ENCODE measurements around the gene IGF2BP1.
"Not testable (repeated sequence)": the region's sequence is repeated elsewhere in the genome, so short reads cannot be mapped to it uniquely, and the experiment has no call there.

Gene IGF2BP1

GRCh38 chr17:49100601-49101000 is 103.4 kb downstream of the IGF2BP1 start:
- no peak for DNase-seq (ENCODE audit: low read depth, low spot score)

- DNase-seq (ENCODE audit: low read depth, low spot score), result peak; percentile 82
These were observed 103.9 kb downstream of the IGF2BP1 start for GRCh38 chr17:49101054-49101534.

- DNase-seq (ENCODE audit: low read depth, low spot score), result not testable (repeated sequence)
These were observed 106.2 kb downstream of the IGF2BP1 start for GRCh38 chr17:49103360-49103759.

- peak; percentile 21 for DNase-seq (ENCODE audit: low read depth, low spot score)
These were observed 107.4 kb downstream of the IGF2BP1 start for GRCh38 chr17:49104511-49105074.

All from astrocyte of the hippocampus (primary cell).